ENCODE results near the gene VCP. TPM values are rescaled to one million over a fixed set of nuclear protein-coding genes. Genes with fewer than 3 reads are reported as not detected.

The VCP gene
- total and polyA plus RNA-seq, 9 of the 15 experiments (the other 6 are each of a cell fraction or from before 2014, with no cell fraction given): 7.1 to 257 (median 199) TPM

DNA sequence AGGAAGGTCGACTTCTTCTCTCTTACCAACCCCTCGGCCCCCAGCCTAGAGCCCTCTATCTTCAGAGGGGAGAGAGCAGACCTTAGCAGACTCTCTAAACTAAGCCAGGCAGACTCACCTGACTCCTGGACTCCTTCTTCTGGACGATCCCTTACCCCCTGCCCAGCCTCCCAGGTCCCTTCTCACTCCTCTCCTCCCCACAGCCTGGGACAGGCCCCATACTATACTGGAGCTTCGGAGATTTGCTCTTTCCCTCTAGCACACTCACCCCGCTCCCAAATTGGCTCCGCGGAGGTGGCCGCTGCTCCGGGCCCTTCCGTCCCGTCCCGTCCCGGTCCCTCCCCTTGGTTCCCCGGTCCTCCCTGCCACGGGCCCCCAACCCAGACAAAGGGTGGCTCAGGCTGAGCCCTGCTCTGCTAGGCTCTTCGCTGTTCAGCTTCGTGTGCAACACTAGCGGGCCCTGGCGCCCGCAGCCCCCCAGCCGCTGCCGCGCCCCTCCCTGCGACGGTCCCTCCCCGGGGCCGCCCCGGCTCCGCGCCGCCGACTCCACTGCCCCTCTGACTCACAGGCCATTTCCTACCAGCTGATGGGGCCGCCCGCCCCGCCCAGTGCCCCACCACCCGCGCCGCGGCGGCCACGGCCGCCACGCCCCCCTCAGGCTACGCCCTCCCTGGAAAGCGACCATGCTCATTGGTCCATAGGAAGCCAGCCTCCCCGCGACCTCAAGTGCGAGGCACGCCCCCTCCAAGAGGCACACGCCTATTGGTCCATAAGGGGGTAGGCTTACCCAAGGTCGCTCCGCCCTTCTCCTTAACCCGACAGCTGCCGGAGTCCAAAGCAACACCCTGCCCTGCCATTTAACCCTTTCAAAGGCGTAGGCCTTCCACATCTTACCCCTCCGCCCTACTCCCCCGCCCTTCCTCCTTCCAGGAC, 38.8 kb upstream of the VCP start (continued):
- TF ChIP-seq, protein P1, sequence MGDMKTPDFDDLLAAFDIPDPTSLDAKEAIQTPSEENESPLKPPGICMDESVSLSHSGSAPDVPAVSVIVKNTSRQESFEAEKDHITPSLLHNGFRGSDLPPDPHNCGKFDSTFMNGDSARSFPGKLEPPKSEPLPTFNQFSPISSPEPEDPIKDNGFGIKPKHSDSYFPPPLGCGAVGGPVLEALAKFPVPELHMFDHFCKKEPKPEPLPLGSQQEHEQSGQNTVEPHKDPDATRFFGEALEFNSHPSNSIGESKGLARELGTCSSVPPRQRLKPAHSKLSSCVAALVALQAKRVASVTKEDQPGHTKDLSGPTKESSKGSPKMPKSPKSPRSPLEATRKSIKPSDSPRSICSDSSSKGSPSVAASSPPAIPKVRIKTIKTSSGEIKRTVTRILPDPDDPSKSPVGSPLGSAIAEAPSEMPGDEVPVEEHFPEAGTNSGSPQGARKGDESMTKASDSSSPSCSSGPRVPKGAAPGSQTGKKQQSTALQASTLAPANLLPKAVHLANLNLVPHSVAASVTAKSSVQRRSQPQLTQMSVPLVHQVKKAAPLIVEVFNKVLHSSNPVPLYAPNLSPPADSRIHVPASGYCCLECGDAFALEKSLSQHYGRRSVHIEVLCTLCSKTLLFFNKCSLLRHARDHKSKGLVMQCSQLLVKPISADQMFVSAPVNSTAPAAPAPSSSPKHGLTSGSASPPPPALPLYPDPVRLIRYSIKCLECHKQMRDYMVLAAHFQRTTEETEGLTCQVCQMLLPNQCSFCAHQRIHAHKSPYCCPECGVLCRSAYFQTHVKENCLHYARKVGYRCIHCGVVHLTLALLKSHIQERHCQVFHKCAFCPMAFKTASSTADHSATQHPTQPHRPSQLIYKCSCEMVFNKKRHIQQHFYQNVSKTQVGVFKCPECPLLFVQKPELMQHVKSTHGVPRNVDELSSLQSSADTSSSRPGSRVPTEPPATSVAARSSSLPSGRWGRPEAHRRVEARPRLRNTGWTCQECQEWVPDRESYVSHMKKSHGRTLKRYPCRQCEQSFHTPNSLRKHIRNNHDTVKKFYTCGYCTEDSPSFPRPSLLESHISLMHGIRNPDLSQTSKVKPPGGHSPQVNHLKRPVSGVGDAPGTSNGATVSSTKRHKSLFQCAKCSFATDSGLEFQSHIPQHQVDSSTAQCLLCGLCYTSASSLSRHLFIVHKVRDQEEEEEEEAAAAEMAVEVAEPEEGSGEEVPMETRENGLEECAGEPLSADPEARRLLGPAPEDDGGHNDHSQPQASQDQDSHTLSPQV (IDR thresholded peaks at IDR 0.05): 0 out of 2 replicates have a peak, but pooled peaks have one; percentile 8
- TF ChIP-seq TCF7 (IDR thresholded peaks at IDR 0.05; ENCODE audit: borderline replicate concordance) (no peak), VEZF1 (CRISPR knock-in tag; IDR thresholded peaks at IDR 0.05) (peak; percentile 92), MEIS2 (IDR thresholded peaks at IDR 0.05; ENCODE audit: partially characterized antibody) (peak; percentile 11), ZNF12 (CRISPR knock-in tag; IDR thresholded peaks at IDR 0.05) (no peak), FOXK2 (conservative IDR thresholded peaks at IDR 0.05 in 1 of 2, IDR thresholded peaks at IDR 0.05 in 1 of 2; ENCODE audit: low read depth in 2 of 2) (peak in 1 of 2 experiments; percentile 63; a peak in 1 of 4 replicates), ZNF668 (CRISPR knock-in tag; IDR thresholded peaks at IDR 0.05) (no peak), KLF1 (tag; IDR thresholded peaks at IDR 0.05) (no peak), ZNF282 (CRISPR knock-in tag; IDR thresholded peaks at IDR 0.05) (no peak), DACH1 (IDR thresholded peaks at IDR 0.05; ENCODE audit: partially characterized antibody) (peak; percentile 4), CHCHD3 (CRISPR knock-in tag; IDR thresholded peaks at IDR 0.05) (no peak), ZKSCAN1 (IDR thresholded peaks at IDR 0.05; ENCODE audit: low read depth, low read length) (no peak), MYC (IDR thresholded peaks at IDR 0.05; ENCODE audit: low read depth, low read length) (0 out of 2 replicates have a peak, but pooled peaks have one; percentile 6), MYC (CRISPR knock-in tag; IDR thresholded peaks at IDR 0.05; ENCODE audit: borderline replicate concordance, low read depth) (no peak), HDAC2 (IDR thresholded peaks at IDR 0.05) (peak; percentile 24; the same call in 1 of the 2 replicates), ZNF224 (CRISPR knock-in tag; IDR thresholded peaks at IDR 0.05) (no peak), IFI16 (CRISPR knock-in tag; IDR thresholded peaks at IDR 0.05) (no peak)
- TF ChIP-seq, protein P2, sequence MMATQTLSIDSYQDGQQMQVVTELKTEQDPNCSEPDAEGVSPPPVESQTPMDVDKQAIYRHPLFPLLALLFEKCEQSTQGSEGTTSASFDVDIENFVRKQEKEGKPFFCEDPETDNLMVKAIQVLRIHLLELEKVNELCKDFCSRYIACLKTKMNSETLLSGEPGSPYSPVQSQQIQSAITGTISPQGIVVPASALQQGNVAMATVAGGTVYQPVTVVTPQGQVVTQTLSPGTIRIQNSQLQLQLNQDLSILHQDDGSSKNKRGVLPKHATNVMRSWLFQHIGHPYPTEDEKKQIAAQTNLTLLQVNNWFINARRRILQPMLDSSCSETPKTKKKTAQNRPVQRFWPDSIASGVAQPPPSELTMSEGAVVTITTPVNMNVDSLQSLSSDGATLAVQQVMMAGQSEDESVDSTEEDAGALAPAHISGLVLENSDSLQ (IDR thresholded peaks at IDR 0.05): peak; percentile 37; the same call in 1 of the 2 replicates

Measured in K562 (cell line).